WTC11 (cell line): Measurements from ENCODE around the gene POLD4. TPM values are rescaled to one million over a fixed set of nuclear protein-coding genes. Genes with fewer than 3 reads are reported as not detected.

Source experiments
- CBFB ChIP-seq: sonication (generic); formaldehyde crosslinking; IDR thresholded peaks from 2 replicates; pipeline ENCODE4 v1.8.1; 2022; ENCODE audit warnings: mild to moderate bottlenecking, low read depth, missing genetic modification reagents
- CREB1 ChIP-seq: sonication (generic); formaldehyde crosslinking; IDR thresholded peaks from 2 replicates; pipeline ENCODE4 v1.8.0; 2023; ENCODE audit warnings: mild to moderate bottlenecking, missing genetic modification reagents
- CREM ChIP-seq: sonication (generic); formaldehyde crosslinking; IDR thresholded peaks from 2 replicates; pipeline ENCODE4 v1.8.1; 2022; ENCODE audit warnings: mild to moderate bottlenecking, missing genetic modification reagents, moderate library complexity
- FOXP1 ChIP-seq: sonication (generic); formaldehyde crosslinking; IDR thresholded peaks from 2 replicates; pipeline ENCODE4 v1.8.0; 2022; ENCODE audit warnings: missing genetic modification reagents, mild to moderate bottlenecking, moderate library complexity, borderline replicate concordance
- GRHL2 ChIP-seq: fragments of 250-450 bp; sonication (Bioruptor Pico); IDR thresholded peaks from 2 replicates; pipeline ENCODE4 v1.8.0; 2022; ENCODE audit warnings: mild to moderate bottlenecking, moderate library complexity; ENCODE audit not compliant: insufficient replicate concordance, severe bottlenecking
- JAZF1 ChIP-seq: fragments of 250-450 bp; sonication (Bioruptor Pico); IDR thresholded peaks from 2 replicates; pipeline ENCODE4 v1.9.0; 2021; ENCODE audit warnings: moderate library complexity, mild to moderate bottlenecking, inconsistent platforms
- NFE2L1 ChIP-seq: sonication (generic); formaldehyde crosslinking; IDR thresholded peaks from 2 replicates; pipeline ENCODE4 v1.8.1; 2023; ENCODE audit warnings: missing genetic modification reagents
- NFYB ChIP-seq: sonication (generic); formaldehyde crosslinking; conservative IDR thresholded peaks from 2 replicates; pipeline ENCODE4 v1.8.0; 2022; ENCODE audit warnings: low read depth, missing genetic modification reagents
- OVOL2 ChIP-seq: fragments of 250-450 bp; sonication (Bioruptor Pico); IDR thresholded peaks from 2 replicates; pipeline ENCODE4 v1.9.0; 2021; ENCODE audit warnings: mild to moderate bottlenecking, borderline replicate concordance
- TEAD1 ChIP-seq: sonication (generic); formaldehyde crosslinking; IDR thresholded peaks from 2 replicates; pipeline ENCODE4 v1.8.0; 2022; ENCODE audit warnings: mild to moderate bottlenecking, missing genetic modification reagents
- ZBTB21 ChIP-seq: sonication (generic); formaldehyde crosslinking; IDR thresholded peaks from 2 replicates; pipeline ENCODE4 v1.8.1; 2023; ENCODE audit warnings: mild to moderate bottlenecking, missing genetic modification reagents, borderline replicate concordance
- total RNA-seq: library from RNA; stranded (reverse); gene quantifications from 3 replicates; pipeline ENCODE4 v1.2.3, GENCODE V29; 2021
- TF ChIP-seq, protein P1 (sequence below): sonication (generic); formaldehyde crosslinking; IDR thresholded peaks from 2 replicates; pipeline ENCODE4 v1.8.0; 2023; ENCODE audit warnings: missing genetic modification reagents, mild to moderate bottlenecking, borderline replicate concordance
- TF ChIP-seq, protein P2 (sequence below): fragments of 250-450 bp; sonication (Bioruptor Pico); IDR thresholded peaks from 2 replicates; pipeline ENCODE4 v2.1.2; 2022; ENCODE audit warnings: mild to moderate bottlenecking, moderate library complexity
- TF ChIP-seq, protein P3 (sequence below): sonication (generic); formaldehyde crosslinking; IDR thresholded peaks from 2 replicates; pipeline ENCODE4 v1.8.1; 2022; ENCODE audit warnings: missing genetic modification reagents, borderline replicate concordance
- TF ChIP-seq, protein P4 (sequence below): sonication (generic); formaldehyde crosslinking; IDR thresholded peaks from 2 replicates; pipeline ENCODE4 v1.8.0; 2022; ENCODE audit warnings: mild to moderate bottlenecking, missing genetic modification reagents
- TF ChIP-seq, protein P5 (sequence below): fragments of 250-450 bp; sonication (Bioruptor Pico); IDR thresholded peaks from 2 replicates; pipeline ENCODE4 v1.9.0; 2021; ENCODE audit warnings: mild to moderate bottlenecking
- TF ChIP-seq, protein P6 (sequence below): fragments of 250-450 bp; sonication (Bioruptor Pico); IDR thresholded peaks from 2 replicates; pipeline ENCODE4 v1.8.0; 2021; ENCODE audit warnings: mild to moderate bottlenecking
- TF ChIP-seq, protein P7 (sequence below): sonication (generic); formaldehyde crosslinking; IDR thresholded peaks from 2 replicates; pipeline ENCODE4 v1.8.0; 2022; ENCODE audit warnings: mild to moderate bottlenecking, missing genetic modification reagents
- TF ChIP-seq, protein P8 (sequence below): sonication (generic); formaldehyde crosslinking; IDR thresholded peaks from 2 replicates; pipeline ENCODE4 v1.8.1; 2023; ENCODE audit warnings: mild to moderate bottlenecking, moderate library complexity, missing genetic modification reagents

The POLD4 gene
- total RNA-seq, 1 experiment from 2014 or later, result 30.3 TPM

DNA sequence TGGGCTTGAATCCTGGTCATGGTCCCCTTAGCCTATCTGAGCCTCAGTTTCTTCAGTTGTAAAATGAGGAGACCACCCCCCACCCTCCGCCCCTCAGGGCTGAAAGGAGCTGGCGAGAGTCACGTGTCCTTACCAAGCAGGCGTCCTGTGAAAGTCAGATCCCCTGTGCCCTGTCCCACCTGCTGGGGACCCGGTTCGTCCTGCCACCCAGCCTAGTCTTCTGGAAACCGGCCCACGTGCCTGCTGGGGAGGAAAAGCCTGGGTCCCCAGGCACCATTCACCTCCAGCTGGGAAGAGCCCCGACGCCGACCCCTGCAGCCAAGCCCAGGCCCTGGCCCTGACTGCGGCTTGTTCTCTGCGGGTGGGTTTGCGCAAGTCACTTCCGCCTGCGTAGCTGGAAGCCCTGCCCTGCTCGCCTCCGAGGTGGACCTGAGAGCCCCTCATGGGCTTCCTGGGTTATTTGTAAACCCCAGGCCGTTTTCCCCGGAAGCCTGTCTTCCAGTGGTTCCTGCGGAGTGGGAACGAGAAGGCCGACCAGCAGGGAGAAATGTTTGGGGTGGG is 50.7 kb downstream of the POLD4 start (continued):
- TF ChIP-seq, protein P1, sequence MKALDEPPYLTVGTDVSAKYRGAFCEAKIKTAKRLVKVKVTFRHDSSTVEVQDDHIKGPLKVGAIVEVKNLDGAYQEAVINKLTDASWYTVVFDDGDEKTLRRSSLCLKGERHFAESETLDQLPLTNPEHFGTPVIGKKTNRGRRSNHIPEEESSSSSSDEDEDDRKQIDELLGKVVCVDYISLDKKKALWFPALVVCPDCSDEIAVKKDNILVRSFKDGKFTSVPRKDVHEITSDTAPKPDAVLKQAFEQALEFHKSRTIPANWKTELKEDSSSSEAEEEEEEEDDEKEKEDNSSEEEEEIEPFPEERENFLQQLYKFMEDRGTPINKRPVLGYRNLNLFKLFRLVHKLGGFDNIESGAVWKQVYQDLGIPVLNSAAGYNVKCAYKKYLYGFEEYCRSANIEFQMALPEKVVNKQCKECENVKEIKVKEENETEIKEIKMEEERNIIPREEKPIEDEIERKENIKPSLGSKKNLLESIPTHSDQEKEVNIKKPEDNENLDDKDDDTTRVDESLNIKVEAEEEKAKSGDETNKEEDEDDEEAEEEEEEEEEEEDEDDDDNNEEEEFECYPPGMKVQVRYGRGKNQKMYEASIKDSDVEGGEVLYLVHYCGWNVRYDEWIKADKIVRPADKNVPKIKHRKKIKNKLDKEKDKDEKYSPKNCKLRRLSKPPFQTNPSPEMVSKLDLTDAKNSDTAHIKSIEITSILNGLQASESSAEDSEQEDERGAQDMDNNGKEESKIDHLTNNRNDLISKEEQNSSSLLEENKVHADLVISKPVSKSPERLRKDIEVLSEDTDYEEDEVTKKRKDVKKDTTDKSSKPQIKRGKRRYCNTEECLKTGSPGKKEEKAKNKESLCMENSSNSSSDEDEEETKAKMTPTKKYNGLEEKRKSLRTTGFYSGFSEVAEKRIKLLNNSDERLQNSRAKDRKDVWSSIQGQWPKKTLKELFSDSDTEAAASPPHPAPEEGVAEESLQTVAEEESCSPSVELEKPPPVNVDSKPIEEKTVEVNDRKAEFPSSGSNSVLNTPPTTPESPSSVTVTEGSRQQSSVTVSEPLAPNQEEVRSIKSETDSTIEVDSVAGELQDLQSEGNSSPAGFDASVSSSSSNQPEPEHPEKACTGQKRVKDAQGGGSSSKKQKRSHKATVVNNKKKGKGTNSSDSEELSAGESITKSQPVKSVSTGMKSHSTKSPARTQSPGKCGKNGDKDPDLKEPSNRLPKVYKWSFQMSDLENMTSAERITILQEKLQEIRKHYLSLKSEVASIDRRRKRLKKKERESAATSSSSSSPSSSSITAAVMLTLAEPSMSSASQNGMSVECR (CRISPR knock-in tag), result no peak
- TF ChIP-seq, protein P2, sequence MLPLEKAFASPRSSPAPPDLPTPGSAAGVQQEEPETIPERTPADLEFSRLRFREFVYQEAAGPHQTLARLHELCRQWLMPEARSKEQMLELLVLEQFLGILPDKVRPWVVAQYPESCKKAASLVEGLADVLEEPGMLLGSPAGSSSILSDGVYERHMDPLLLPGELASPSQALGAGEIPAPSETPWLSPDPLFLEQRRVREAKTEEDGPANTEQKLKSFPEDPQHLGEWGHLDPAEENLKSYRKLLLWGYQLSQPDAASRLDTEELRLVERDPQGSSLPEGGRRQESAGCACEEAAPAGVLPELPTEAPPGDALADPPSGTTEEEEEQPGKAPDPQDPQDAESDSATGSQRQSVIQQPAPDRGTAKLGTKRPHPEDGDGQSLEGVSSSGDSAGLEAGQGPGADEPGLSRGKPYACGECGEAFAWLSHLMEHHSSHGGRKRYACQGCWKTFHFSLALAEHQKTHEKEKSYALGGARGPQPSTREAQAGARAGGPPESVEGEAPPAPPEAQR, result no peak
- TF ChIP-seq ZBTB21 (CRISPR knock-in tag), result no peak
- no peak for TF ChIP-seq GRHL2 (CRISPR knock-in tag)
- TF ChIP-seq, protein P3, sequence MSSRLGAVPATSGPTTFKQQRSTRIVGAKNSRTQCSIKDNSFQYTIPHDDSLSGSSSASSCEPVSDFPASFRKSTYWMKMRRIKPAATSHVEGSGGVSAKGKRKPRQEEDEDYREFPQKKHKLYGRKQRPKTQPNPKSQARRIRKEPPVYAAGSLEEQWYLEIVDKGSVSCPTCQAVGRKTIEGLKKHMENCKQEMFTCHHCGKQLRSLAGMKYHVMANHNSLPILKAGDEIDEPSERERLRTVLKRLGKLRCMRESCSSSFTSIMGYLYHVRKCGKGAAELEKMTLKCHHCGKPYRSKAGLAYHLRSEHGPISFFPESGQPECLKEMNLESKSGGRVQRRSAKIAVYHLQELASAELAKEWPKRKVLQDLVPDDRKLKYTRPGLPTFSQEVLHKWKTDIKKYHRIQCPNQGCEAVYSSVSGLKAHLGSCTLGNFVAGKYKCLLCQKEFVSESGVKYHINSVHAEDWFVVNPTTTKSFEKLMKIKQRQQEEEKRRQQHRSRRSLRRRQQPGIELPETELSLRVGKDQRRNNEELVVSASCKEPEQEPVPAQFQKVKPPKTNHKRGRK (CRISPR knock-in tag), result no peak
- peak; percentile 63 for TF ChIP-seq FOXP1 (CRISPR knock-in tag)
- TF ChIP-seq, protein P4, sequence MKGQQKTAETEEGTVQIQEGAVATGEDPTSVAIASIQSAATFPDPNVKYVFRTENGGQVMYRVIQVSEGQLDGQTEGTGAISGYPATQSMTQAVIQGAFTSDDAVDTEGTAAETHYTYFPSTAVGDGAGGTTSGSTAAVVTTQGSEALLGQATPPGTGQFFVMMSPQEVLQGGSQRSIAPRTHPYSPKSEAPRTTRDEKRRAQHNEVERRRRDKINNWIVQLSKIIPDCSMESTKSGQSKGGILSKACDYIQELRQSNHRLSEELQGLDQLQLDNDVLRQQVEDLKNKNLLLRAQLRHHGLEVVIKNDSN, result peak; percentile 89
- no peak for TF ChIP-seq JAZF1
- TF ChIP-seq CBFB (CRISPR knock-in tag), result no peak
- no peak for TF ChIP-seq NFYB
- TF ChIP-seq TEAD1 (CRISPR knock-in tag), result no peak
- 0 out of 2 replicates have a peak, but pooled peaks have one; percentile 34 for TF ChIP-seq CREM (CRISPR knock-in tag)
- TF ChIP-seq, protein P5, sequence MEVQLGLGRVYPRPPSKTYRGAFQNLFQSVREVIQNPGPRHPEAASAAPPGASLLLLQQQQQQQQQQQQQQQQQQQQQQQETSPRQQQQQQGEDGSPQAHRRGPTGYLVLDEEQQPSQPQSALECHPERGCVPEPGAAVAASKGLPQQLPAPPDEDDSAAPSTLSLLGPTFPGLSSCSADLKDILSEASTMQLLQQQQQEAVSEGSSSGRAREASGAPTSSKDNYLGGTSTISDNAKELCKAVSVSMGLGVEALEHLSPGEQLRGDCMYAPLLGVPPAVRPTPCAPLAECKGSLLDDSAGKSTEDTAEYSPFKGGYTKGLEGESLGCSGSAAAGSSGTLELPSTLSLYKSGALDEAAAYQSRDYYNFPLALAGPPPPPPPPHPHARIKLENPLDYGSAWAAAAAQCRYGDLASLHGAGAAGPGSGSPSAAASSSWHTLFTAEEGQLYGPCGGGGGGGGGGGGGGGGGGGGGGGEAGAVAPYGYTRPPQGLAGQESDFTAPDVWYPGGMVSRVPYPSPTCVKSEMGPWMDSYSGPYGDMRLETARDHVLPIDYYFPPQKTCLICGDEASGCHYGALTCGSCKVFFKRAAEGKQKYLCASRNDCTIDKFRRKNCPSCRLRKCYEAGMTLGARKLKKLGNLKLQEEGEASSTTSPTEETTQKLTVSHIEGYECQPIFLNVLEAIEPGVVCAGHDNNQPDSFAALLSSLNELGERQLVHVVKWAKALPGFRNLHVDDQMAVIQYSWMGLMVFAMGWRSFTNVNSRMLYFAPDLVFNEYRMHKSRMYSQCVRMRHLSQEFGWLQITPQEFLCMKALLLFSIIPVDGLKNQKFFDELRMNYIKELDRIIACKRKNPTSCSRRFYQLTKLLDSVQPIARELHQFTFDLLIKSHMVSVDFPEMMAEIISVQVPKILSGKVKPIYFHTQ (CRISPR knock-in tag), result no peak
- TF ChIP-seq, protein P6, sequence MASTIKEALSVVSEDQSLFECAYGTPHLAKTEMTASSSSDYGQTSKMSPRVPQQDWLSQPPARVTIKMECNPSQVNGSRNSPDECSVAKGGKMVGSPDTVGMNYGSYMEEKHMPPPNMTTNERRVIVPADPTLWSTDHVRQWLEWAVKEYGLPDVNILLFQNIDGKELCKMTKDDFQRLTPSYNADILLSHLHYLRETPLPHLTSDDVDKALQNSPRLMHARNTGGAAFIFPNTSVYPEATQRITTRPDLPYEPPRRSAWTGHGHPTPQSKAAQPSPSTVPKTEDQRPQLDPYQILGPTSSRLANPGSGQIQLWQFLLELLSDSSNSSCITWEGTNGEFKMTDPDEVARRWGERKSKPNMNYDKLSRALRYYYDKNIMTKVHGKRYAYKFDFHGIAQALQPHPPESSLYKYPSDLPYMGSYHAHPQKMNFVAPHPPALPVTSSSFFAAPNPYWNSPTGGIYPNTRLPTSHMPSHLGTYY (CRISPR knock-in tag), result 0 out of 2 replicates have a peak, but pooled peaks have one; percentile 45
- TF ChIP-seq, protein P7, sequence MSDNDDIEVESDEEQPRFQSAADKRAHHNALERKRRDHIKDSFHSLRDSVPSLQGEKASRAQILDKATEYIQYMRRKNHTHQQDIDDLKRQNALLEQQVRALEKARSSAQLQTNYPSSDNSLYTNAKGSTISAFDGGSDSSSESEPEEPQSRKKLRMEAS (CRISPR knock-in tag), result peak; percentile 81
- TF ChIP-seq OVOL2 (CRISPR knock-in tag), result no peak
- no peak for TF ChIP-seq CREB1 (CRISPR knock-in tag)
- TF ChIP-seq, protein P8, sequence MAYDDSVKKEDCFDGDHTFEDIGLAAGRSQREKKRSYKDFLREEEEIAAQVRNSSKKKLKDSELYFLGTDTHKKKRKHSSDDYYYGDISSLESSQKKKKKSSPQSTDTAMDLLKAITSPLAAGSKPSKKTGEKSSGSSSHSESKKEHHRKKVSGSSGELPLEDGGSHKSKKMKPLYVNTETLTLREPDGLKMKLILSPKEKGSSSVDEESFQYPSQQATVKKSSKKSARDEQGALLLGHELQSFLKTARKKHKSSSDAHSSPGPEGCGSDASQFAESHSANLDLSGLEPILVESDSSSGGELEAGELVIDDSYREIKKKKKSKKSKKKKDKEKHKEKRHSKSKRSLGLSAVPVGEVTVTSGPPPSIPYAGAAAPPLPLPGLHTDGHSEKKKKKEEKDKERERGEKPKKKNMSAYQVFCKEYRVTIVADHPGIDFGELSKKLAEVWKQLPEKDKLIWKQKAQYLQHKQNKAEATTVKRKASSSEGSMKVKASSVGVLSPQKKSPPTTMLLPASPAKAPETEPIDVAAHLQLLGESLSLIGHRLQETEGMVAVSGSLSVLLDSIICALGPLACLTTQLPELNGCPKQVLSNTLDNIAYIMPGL, result peak; percentile 34; the same call in 1 of the 2 replicates
- TF ChIP-seq NFE2L1 (CRISPR knock-in tag), result peak; percentile 65; the same call in 1 of the 2 replicates
